GM21529 (cell line): ENCODE data around the gene KRT80.

Source experiments
- ATAC-seq: cut with Tn5 transposase; IDR thresholded peaks from one replicate; pipeline ENCODE4 v1.9.1; 2021; ENCODE audit not compliant: unreplicated experiment

Gene KRT80

GRCh38 chr12:52181746-52182145 is 10.1 kb downstream of the KRT80 start:
- ATAC-seq: no peak

GRCh38 chr12:52180971-52181628 is 10.7 kb downstream of the KRT80 start:
- ATAC-seq: no peak

- ATAC-seq: no peak
Measured at GRCh38 chr12:52179396-52179973, 12.3 kb downstream of the KRT80 start.

GRCh38 chr12:52178984-52179383 is 12.8 kb downstream of the KRT80 start:
- ATAC-seq: no peak

- ATAC-seq: no peak
Measured at GRCh38 chr12:52178443-52178842, 13.4 kb downstream of the KRT80 start.

GRCh38 chr12:52175371-52176350 is 16.2 kb downstream of the KRT80 start:
- no peak for ATAC-seq

- ATAC-seq: no peak
Measured at GRCh38 chr12:52173526-52173925, 18.3 kb downstream of the KRT80 start.

GRCh38 chr12:52172956-52173355 is 18.9 kb downstream of the KRT80 start:
- ATAC-seq: no peak

- no peak for ATAC-seq
Measured at GRCh38 chr12:52171950-52172512, 19.8 kb downstream of the KRT80 start.

- ATAC-seq: no peak
Measured at GRCh38 chr12:52170827-52171226, 21.0 kb downstream of the KRT80 start.

- no peak for ATAC-seq
Measured at GRCh38 chr12:52169886-52170285, 21.9 kb downstream of the KRT80 start.

- ATAC-seq: no peak
Measured at GRCh38 chr12:52168019-52168717, 23.6 kb downstream of the KRT80 start.

GRCh38 chr12:52167526-52167925 is 24.3 kb downstream of the KRT80 start:
- no peak for ATAC-seq

GRCh38 chr12:52166672-52167071 is 25.1 kb downstream of the KRT80 start:
- ATAC-seq: no peak

GRCh38 chr12:52165096-52165855 is 26.5 kb downstream of the KRT80 start:
- no peak for ATAC-seq

- ATAC-seq: no peak
Measured at GRCh38 chr12:52164624-52165023, 27.2 kb downstream of the KRT80 start.

- ATAC-seq: no peak
Measured at GRCh38 chr12:52162981-52163380, 28.8 kb downstream of the KRT80 start.

- ATAC-seq: no peak
Measured at GRCh38 chr12:52160200-52160599, 31.6 kb downstream of the KRT80 start.

GRCh38 chr12:52157566-52158150 is 34.2 kb downstream of the KRT80 start:
- no peak for ATAC-seq
